Measurements from ENCODE around the gene DHRS3.

Gene DHRS3

GRCh38 chr1:12554521-12555305 is 63.3 kb downstream of the DHRS3 start:
- TF ChIP-seq CTCF (IDR thresholded peaks at IDR 0.05; ENCODE audit: insufficient read depth, low read length, poor library complexity, severe bottlenecking): no peak
- no peaks in the 10 kb centered on the region; the same call in 1 of the 2 replicates for H3K27me3 ChIP-seq (replicated peaks; ENCODE audit: control insufficient read depth, insufficient read depth, low read length)
- H3K4me3 ChIP-seq (replicated peaks; ENCODE audit: low read depth, low read length): no peak overlapping the region
- DNase-seq (ENCODE audit: extremely low read depth, insufficient read length): no peak
- no peaks in the 10 kb centered on the region for H3K36me3 ChIP-seq (ENCODE audit: control insufficient read depth, insufficient read depth, low read length)

GRCh38 chr1:12553963-12554362 is 64.0 kb downstream of the DHRS3 start:
- no peak for TF ChIP-seq CTCF (IDR thresholded peaks at IDR 0.05; ENCODE audit: insufficient read depth, low read length, poor library complexity, severe bottlenecking)
- Histone ChIP-seq H3K27me3 (replicated peaks; ENCODE audit: control insufficient read depth, insufficient read depth, low read length) (no peaks in the 10 kb centered on the region; the same call in 1 of the 2 replicates), H3K36me3 (ENCODE audit: control insufficient read depth, insufficient read depth, low read length) (no peaks in the 10 kb centered on the region), H3K4me3 (replicated peaks; ENCODE audit: low read depth, low read length) (no peak overlapping the region)
- DNase-seq (ENCODE audit: extremely low read depth, insufficient read length): no peak

GRCh38 chr1:12552951-12553921 is 64.8 kb downstream of the DHRS3 start:
- TF ChIP-seq CTCF (IDR thresholded peaks at IDR 0.05; ENCODE audit: insufficient read depth, low read length, poor library complexity, severe bottlenecking): no peak
- Histone ChIP-seq H3K36me3 (ENCODE audit: control insufficient read depth, insufficient read depth, low read length) (no peaks in the 10 kb centered on the region), H3K4me3 (replicated peaks; ENCODE audit: low read depth, low read length) (no peak overlapping the region), H3K27me3 (replicated peaks; ENCODE audit: control insufficient read depth, insufficient read depth, low read length) (no peaks in the 10 kb centered on the region; the same call in 1 of the 2 replicates)
- no peak for DNase-seq (ENCODE audit: extremely low read depth, insufficient read length)

- no peak for TF ChIP-seq CTCF (IDR thresholded peaks at IDR 0.05; ENCODE audit: insufficient read depth, low read length, poor library complexity, severe bottlenecking)
These were observed 65.7 kb downstream of the DHRS3 start for GRCh38 chr1:12552111-12552888.

GRCh38 chr1:12551584-12551983 is 66.4 kb downstream of the DHRS3 start:
- Histone ChIP-seq H3K27me3 (replicated peaks; ENCODE audit: control insufficient read depth, insufficient read depth, low read length) (no peaks in the 10 kb centered on the region; the same call in 1 of the 2 replicates), H3K4me3 (replicated peaks; ENCODE audit: low read depth, low read length) (no peak overlapping the region), H3K36me3 (ENCODE audit: control insufficient read depth, insufficient read depth, low read length) (no peaks in the 10 kb centered on the region)
- no peak for TF ChIP-seq CTCF (IDR thresholded peaks at IDR 0.05; ENCODE audit: insufficient read depth, low read length, poor library complexity, severe bottlenecking)
- DNase-seq (ENCODE audit: extremely low read depth, insufficient read length): no peak

More at GRCh38 chr1:12552111-12552888, 65.7 kb downstream of the DHRS3 start:
- Histone ChIP-seq H3K36me3 (ENCODE audit: control insufficient read depth, insufficient read depth, low read length) (no peaks in the 10 kb centered on the region), H3K27me3 (replicated peaks; ENCODE audit: control insufficient read depth, insufficient read depth, low read length) (no peaks in the 10 kb centered on the region; the same call in 1 of the 2 replicates), H3K4me3 (replicated peaks; ENCODE audit: low read depth, low read length) (no peak overlapping the region)
- DNase-seq (ENCODE audit: extremely low read depth, insufficient read length): no peak
